GM18502 (cell line): ENCODE data around the gene CNTN4.
"Not testable (repeated sequence)": the region's sequence is repeated elsewhere in the genome, so short reads cannot be mapped to it uniquely, and the experiment has no call there.

Experiments
- ATAC-seq: cut with Tn5 transposase; IDR thresholded peaks from one replicate; pipeline ENCODE4 v1.9.1; 2021; ENCODE audit warnings: mild to moderate bottlenecking; ENCODE audit not compliant: unreplicated experiment, poor library complexity

Gene CNTN4

GRCh38 chr3:2506776-2507175 is 408.1 kb downstream of the CNTN4 start:
- no peak for ATAC-seq

GRCh38 chr3:2510591-2511145 is 412.0 kb downstream of the CNTN4 start:
- no peak for ATAC-seq

- no peak for ATAC-seq
Measured at GRCh38 chr3:2511356-2511755, 412.7 kb downstream of the CNTN4 start.

GRCh38 chr3:2512881-2513280 is 414.2 kb downstream of the CNTN4 start:
- no peak for ATAC-seq

GRCh38 chr3:2513986-2514385 is 415.3 kb downstream of the CNTN4 start:
- no peak for ATAC-seq

- no peak for ATAC-seq
Measured at GRCh38 chr3:2516762-2517441, 418.2 kb downstream of the CNTN4 start.

- ATAC-seq: no peak
Measured at GRCh38 chr3:2517500-2518172, 419.0 kb downstream of the CNTN4 start.

GRCh38 chr3:2523281-2523836 is 424.7 kb downstream of the CNTN4 start:
- ATAC-seq: no peak

- no peak for ATAC-seq
Measured at GRCh38 chr3:2525968-2526367, 427.3 kb downstream of the CNTN4 start.

GRCh38 chr3:2526926-2527325 is 428.3 kb downstream of the CNTN4 start:
- no peak for ATAC-seq

GRCh38 chr3:2527328-2527727 is 428.7 kb downstream of the CNTN4 start:
- ATAC-seq: not testable (repeated sequence)

- ATAC-seq: not testable (repeated sequence)
Measured at GRCh38 chr3:2534767-2535166, 436.1 kb downstream of the CNTN4 start.

GRCh38 chr3:2535206-2535605 is 436.5 kb downstream of the CNTN4 start:
- no peak for ATAC-seq

- ATAC-seq: no peak
Measured at GRCh38 chr3:2536575-2536974, 437.9 kb downstream of the CNTN4 start.

- no peak for ATAC-seq
Measured at GRCh38 chr3:2540115-2540514, 441.4 kb downstream of the CNTN4 start.

- no peak for ATAC-seq
Measured at GRCh38 chr3:2543247-2543646, 444.6 kb downstream of the CNTN4 start.

GRCh38 chr3:2544212-2544611 is 445.5 kb downstream of the CNTN4 start:
- no peak for ATAC-seq

- no peak for ATAC-seq
Measured at GRCh38 chr3:2544718-2545117, 446.1 kb downstream of the CNTN4 start.

- no peak for ATAC-seq
Measured at GRCh38 chr3:2547049-2547448, 448.4 kb downstream of the CNTN4 start.

GRCh38 chr3:2554656-2555055 is 456.0 kb downstream of the CNTN4 start:
- ATAC-seq: no peak

GRCh38 chr3:2558796-2559195 is 460.1 kb downstream of the CNTN4 start:
- ATAC-seq: no peak
